ENCODE results near the gene KCNT1.

KCNT1 gene

GRCh38 chr9:135766707-135767106 is 64.7 kb downstream of the KCNT1 start:
- Histone ChIP-seq H3K4me3 (ENCODE audit: low read length in 2 of 2) (no peak overlapping the region), H3K27ac (ENCODE audit: low read length) (no peak overlapping the region), H3K27me3 (ENCODE audit: control insufficient read depth in 1 of 2, insufficient read depth in 2 of 2, low read length in 2 of 2) (peaks cover 2 to 7% of the 10 kb centered on the region in 2 donors), H3K4me1 (ENCODE audit: control insufficient read depth, insufficient read depth, low read length) (no peaks in the 10 kb centered on the region), H3K36me3 (ENCODE audit: control insufficient read depth in 2 of 2, insufficient read depth in 2 of 2, low read length in 2 of 2) (no peaks in the 10 kb centered on the region), H3K9ac (ENCODE audit: low read length in 2 of 2) (no peak overlapping the region), H3K9me3 (ENCODE audit: control insufficient read depth in 2 of 2, low read length in 2 of 2) (peaks cover 0 to 15% of the 10 kb centered on the region in 2 donors)

- no peak overlapping the region for H3K27ac ChIP-seq (ENCODE audit: low read length)
- no peak overlapping the region for H3K9ac ChIP-seq (ENCODE audit: low read length in 2 of 2)
- peaks cover 0 to 15% of the 10 kb centered on the region in 2 donors for H3K9me3 ChIP-seq (ENCODE audit: control insufficient read depth in 2 of 2, low read length in 2 of 2)
- no peaks in the 10 kb centered on the region for H3K36me3 ChIP-seq (ENCODE audit: control insufficient read depth in 2 of 2, insufficient read depth in 2 of 2, low read length in 2 of 2)
- H3K4me3 ChIP-seq (ENCODE audit: low read length in 2 of 2) = no peak overlapping the region
- no peaks in the 10 kb centered on the region for H3K4me1 ChIP-seq (ENCODE audit: control insufficient read depth, insufficient read depth, low read length)
- peaks cover 7 to 19% of the 10 kb centered on the region in 2 donors for H3K27me3 ChIP-seq (ENCODE audit: control insufficient read depth in 1 of 2, insufficient read depth in 2 of 2, low read length in 2 of 2)
These were observed 66.7 kb downstream of the KCNT1 start for GRCh38 chr9:135768516-135769218.

GRCh38 chr9:135769489-135770202 is 67.7 kb downstream of the KCNT1 start:
- Histone ChIP-seq H3K4me1 (ENCODE audit: control insufficient read depth, insufficient read depth, low read length) (no peaks in the 10 kb centered on the region), H3K27me3 (ENCODE audit: control insufficient read depth in 1 of 2, insufficient read depth in 2 of 2, low read length in 2 of 2) (peaks cover 7 to 19% of the 10 kb centered on the region in 2 donors), H3K36me3 (ENCODE audit: control insufficient read depth in 2 of 2, insufficient read depth in 2 of 2, low read length in 2 of 2) (no peaks in the 10 kb centered on the region), H3K27ac (ENCODE audit: low read length) (no peak overlapping the region), H3K9me3 (ENCODE audit: control insufficient read depth in 2 of 2, low read length in 2 of 2) (peaks cover 0 to 15% of the 10 kb centered on the region in 2 donors), H3K4me3 (ENCODE audit: low read length in 2 of 2) (no peak overlapping the region), H3K9ac (ENCODE audit: low read length in 2 of 2) (no peak overlapping the region)

GRCh38 chr9:135770203-135770535 is 68.2 kb downstream of the KCNT1 start:
- H3K36me3 ChIP-seq (ENCODE audit: control insufficient read depth in 2 of 2, insufficient read depth in 2 of 2, low read length in 2 of 2) = no peaks in the 10 kb centered on the region
- no peak overlapping the region for H3K27ac ChIP-seq (ENCODE audit: low read length)
- peaks cover 7 to 19% of the 10 kb centered on the region in 2 donors for H3K27me3 ChIP-seq (ENCODE audit: control insufficient read depth in 1 of 2, insufficient read depth in 2 of 2, low read length in 2 of 2)
- no peaks in the 10 kb centered on the region for H3K4me1 ChIP-seq (ENCODE audit: control insufficient read depth, insufficient read depth, low read length)
- H3K9me3 ChIP-seq (ENCODE audit: control insufficient read depth in 2 of 2, low read length in 2 of 2) = peaks cover 0 to 15% of the 10 kb centered on the region in 2 donors
- H3K9ac ChIP-seq (ENCODE audit: low read length in 2 of 2) = no peak overlapping the region
- H3K4me3 ChIP-seq (ENCODE audit: low read length in 2 of 2) = no peak overlapping the region

GRCh38 chr9:135770771-135771170 is 68.8 kb downstream of the KCNT1 start:
- Histone ChIP-seq H3K27ac (ENCODE audit: low read length) (no peak overlapping the region), H3K36me3 (ENCODE audit: control insufficient read depth in 2 of 2, insufficient read depth in 2 of 2, low read length in 2 of 2) (no peaks in the 10 kb centered on the region), H3K9me3 (ENCODE audit: control insufficient read depth in 2 of 2, low read length in 2 of 2) (peaks cover 0 to 13% of the 10 kb centered on the region in 2 donors), H3K27me3 (ENCODE audit: control insufficient read depth in 1 of 2, insufficient read depth in 2 of 2, low read length in 2 of 2) (peaks cover 7 to 20% of the 10 kb centered on the region in 2 donors), H3K4me3 (ENCODE audit: low read length in 2 of 2) (no peak overlapping the region), H3K4me1 (ENCODE audit: control insufficient read depth, insufficient read depth, low read length) (no peaks in the 10 kb centered on the region), H3K9ac (ENCODE audit: low read length in 2 of 2) (no peak overlapping the region)

- H3K4me3 ChIP-seq (ENCODE audit: low read length in 2 of 2) = no peak overlapping the region
These were observed 69.5 kb downstream of the KCNT1 start for GRCh38 chr9:135771401-135772051.

GRCh38 chr9:135772056-135772646 is 70.2 kb downstream of the KCNT1 start:
- H3K4me3 ChIP-seq (ENCODE audit: low read length in 2 of 2) = no peak overlapping the region
- no peaks in the 10 kb centered on the region for H3K36me3 ChIP-seq (ENCODE audit: control insufficient read depth in 2 of 2, insufficient read depth in 2 of 2, low read length in 2 of 2)
- no peaks in the 10 kb centered on the region for H3K9me3 ChIP-seq (ENCODE audit: control insufficient read depth in 2 of 2, low read length in 2 of 2)
- no peak overlapping the region for H3K9ac ChIP-seq (ENCODE audit: low read length in 2 of 2)
- peaks cover 7 to 22% of the 10 kb centered on the region in 2 donors for H3K27me3 ChIP-seq (ENCODE audit: control insufficient read depth in 1 of 2, insufficient read depth in 2 of 2, low read length in 2 of 2)
- H3K4me1 ChIP-seq (ENCODE audit: control insufficient read depth, insufficient read depth, low read length) = no peaks in the 10 kb centered on the region
- H3K27ac ChIP-seq (ENCODE audit: low read length) = no peak overlapping the region

More at GRCh38 chr9:135771401-135772051, 69.5 kb downstream of the KCNT1 start:
- Histone ChIP-seq H3K4me1 (ENCODE audit: control insufficient read depth, insufficient read depth, low read length) (no peaks in the 10 kb centered on the region), H3K27me3 (ENCODE audit: control insufficient read depth in 1 of 2, insufficient read depth in 2 of 2, low read length in 2 of 2) (peaks cover 7 to 22% of the 10 kb centered on the region in 2 donors), H3K27ac (ENCODE audit: low read length) (no peak overlapping the region), H3K9me3 (ENCODE audit: control insufficient read depth in 2 of 2, low read length in 2 of 2) (peaks cover 0 to 6% of the 10 kb centered on the region in 2 donors), H3K9ac (ENCODE audit: low read length in 2 of 2) (no peak overlapping the region), H3K36me3 (ENCODE audit: control insufficient read depth in 2 of 2, insufficient read depth in 2 of 2, low read length in 2 of 2) (no peaks in the 10 kb centered on the region)

- no peaks in the 10 kb centered on the region for H3K36me3 ChIP-seq (ENCODE audit: control insufficient read depth in 2 of 2, insufficient read depth in 2 of 2, low read length in 2 of 2)
- H3K4me1 ChIP-seq (ENCODE audit: control insufficient read depth, insufficient read depth, low read length) = no peaks in the 10 kb centered on the region
- no peaks in the 10 kb centered on the region for H3K9me3 ChIP-seq (ENCODE audit: control insufficient read depth in 2 of 2, low read length in 2 of 2)
- no peak overlapping the region for H3K27ac ChIP-seq (ENCODE audit: low read length)
- no peak overlapping the region for H3K9ac ChIP-seq (ENCODE audit: low read length in 2 of 2)
- peaks cover 7 to 22% of the 10 kb centered on the region in 2 donors for H3K27me3 ChIP-seq (ENCODE audit: control insufficient read depth in 1 of 2, insufficient read depth in 2 of 2, low read length in 2 of 2)
- H3K4me3 ChIP-seq (ENCODE audit: low read length in 2 of 2) = no peak overlapping the region
These were observed 70.9 kb downstream of the KCNT1 start for GRCh38 chr9:135772702-135773493.

GRCh38 chr9:135773530-135774238 is 71.7 kb downstream of the KCNT1 start:
- H3K9me3 ChIP-seq (ENCODE audit: control insufficient read depth in 2 of 2, low read length in 2 of 2) = no peaks in the 10 kb centered on the region
- H3K4me3 ChIP-seq (ENCODE audit: low read length in 2 of 2) = no peak overlapping the region
- H3K36me3 ChIP-seq (ENCODE audit: control insufficient read depth in 2 of 2, insufficient read depth in 2 of 2, low read length in 2 of 2) = no peaks in the 10 kb centered on the region
- H3K27ac ChIP-seq (ENCODE audit: low read length) = no peak overlapping the region
- H3K4me1 ChIP-seq (ENCODE audit: control insufficient read depth, insufficient read depth, low read length) = no peaks in the 10 kb centered on the region
- H3K27me3 ChIP-seq (ENCODE audit: control insufficient read depth in 1 of 2, insufficient read depth in 2 of 2, low read length in 2 of 2) = peaks cover 7 to 22% of the 10 kb centered on the region in 2 donors
- no peak overlapping the region for H3K9ac ChIP-seq (ENCODE audit: low read length in 2 of 2)

All from stomach smooth muscle (tissue), 2 donors.